CD8-positive, alpha-beta memory T cell (primary cell): ENCODE results near the gene ZNF516. TPM values are rescaled to one million over a fixed set of nuclear protein-coding genes. Genes with fewer than 3 reads are reported as not detected.

Experiments used
- CTCF ChIA-PET: fragments of 350-600 bp; sonication (Branson Sonifier 250); formaldehyde crosslinking; loops from one replicate; lab custom pipeline; 2021; ENCODE audit warnings: antibody characterized with exemption; lab: Charles Lee
- POLR2A ChIA-PET: fragments of 350-600 bp; sonication (Branson Sonifier 250); formaldehyde crosslinking; loops from one replicate; lab custom pipeline; 2021; ENCODE audit warnings: antibody characterized with exemption; lab: Charles Lee
- DNase-seq, 5 donors: peaks; one replicate each; pipeline versions ENCODE4 v3.0.0 to v3.0.0-alpha.2; 2020 to 2022; ENCODE audit warnings: mixed read lengths in 1 of 5
- H3K27ac ChIP-seq: one replicate; pipeline ENCODE4 v1.7.0; 2013; ENCODE audit warnings: low read depth, mild to moderate bottlenecking, low read length, moderate library complexity
- H3K27me3 ChIP-seq: 2 replicates; pipeline ENCODE4 v1.7.0; 2013; ENCODE audit warnings: low read length, mild to moderate bottlenecking; ENCODE audit not compliant: insufficient read depth, poor library complexity, severe bottlenecking
- H3K36me3 ChIP-seq: 2 replicates; pipeline ENCODE4 v1.7.0; 2013; ENCODE audit warnings: mild to moderate bottlenecking, low read length, moderate library complexity; ENCODE audit not compliant: insufficient read depth
- H3K4me1 ChIP-seq: 2 replicates; pipeline ENCODE4 v1.7.0; 2013; ENCODE audit warnings: mild to moderate bottlenecking, low read length, moderate library complexity; ENCODE audit not compliant: insufficient read depth
- H3K4me3 ChIP-seq: 2 replicates; pipeline ENCODE4 v1.7.0; 2013; ENCODE audit warnings: mild to moderate bottlenecking, low read length
- H3K9me3 ChIP-seq: 2 replicates; pipeline ENCODE4 v1.7.0; 2013; ENCODE audit warnings: mild to moderate bottlenecking, low read length
- H3K27ac Mint-ChIP-seq, 8 donors: one replicate each; pipeline ENCODE4 v1.8.0; 2020 to 2021; ENCODE audit warnings: mixed read lengths in 8 of 8, mild to moderate bottlenecking in 6 of 8, inconsistent platforms in 3 of 8, moderate library complexity in 3 of 8
- H3K27me3 Mint-ChIP-seq, 2 donors: one replicate each; pipeline ENCODE4 v1.8.0; 2020 to 2021; ENCODE audit warnings: mixed read lengths in 2 of 2, mild to moderate bottlenecking in 1 of 2, moderate library complexity in 1 of 2
- H3K36me3 Mint-ChIP-seq, 3 donors: one replicate each; pipeline ENCODE4 v1.8.0; 2020 to 2021; ENCODE audit warnings: mixed read lengths in 3 of 3, inconsistent platforms in 1 of 3, mild to moderate bottlenecking in 1 of 3
- H3K4me1 Mint-ChIP-seq, 3 donors: one replicate each; pipeline ENCODE4 v1.8.0; 2020 to 2021; ENCODE audit warnings: mixed read lengths in 3 of 3, inconsistent platforms in 1 of 3, mild to moderate bottlenecking in 1 of 3
- H3K4me3 Mint-ChIP-seq, 7 donors: one replicate each; pipeline ENCODE4 v1.8.0; 2020 to 2021; ENCODE audit warnings: mixed read lengths in 7 of 7, mild to moderate bottlenecking in 6 of 7, moderate library complexity in 4 of 7, inconsistent platforms in 2 of 7
- H3K9me3 Mint-ChIP-seq, 5 donors: one replicate each; pipeline ENCODE4 v1.8.0; 2020 to 2022; ENCODE audit warnings: mixed read lengths in 5 of 5, mild to moderate bottlenecking in 3 of 5, moderate library complexity in 2 of 5, inconsistent platforms in 1 of 5
- polyA plus RNA-seq: library from polyadenylated mRNA; unstranded; fragments of 300-500 nt; fragmentation: Illumina TruSeq; gene quantifications from one replicate; pipeline ENCODE4 v1.2.3, GENCODE V29; 2021
- total RNA-seq, 2 experiments: library from RNA; stranded (reverse); gene quantifications; one replicate each; pipeline ENCODE4 v1.2.3, GENCODE V29; 2021

ZNF516 gene
- total and polyA plus RNA-seq, 3 experiments from 2014 or later: 1.3 to 1.9 (median 1.6) TPM

GRCh38 chr18:76389716-76390115, 105.3 kb downstream of the ZNF516 start:
- H3K36me3 Mint-ChIP-seq: peaks cover 0 to 1% (median 0%) of the 10 kb centered on the region in 3 donors
- Histone ChIP-seq H3K27me3 (no peaks in the 10 kb centered on the region), H3K27ac (no peak overlapping the region), H3K4me1 (peaks cover 26% of the 10 kb centered on the region), H3K36me3 (no peaks in the 10 kb centered on the region), H3K9me3 (no peaks in the 10 kb centered on the region), H3K4me3 (no peak overlapping the region)
- H3K27me3 Mint-ChIP-seq: peaks cover 5 to 15% of the 10 kb centered on the region in 2 donors
- no peaks in the 10 kb centered on the region for H3K9me3 Mint-ChIP-seq
- no peak overlapping the region for H3K27ac Mint-ChIP-seq
- POLR2A ChIA-PET: no interaction called here
- H3K4me3 Mint-ChIP-seq: no peak overlapping the region
- no peak for DNase-seq
- H3K4me1 Mint-ChIP-seq: peaks cover 15 to 27% (median 22%) of the 10 kb centered on the region in 3 donors
- CTCF ChIA-PET: interaction anchor here (1.1 to 3.4 kb wide), 2 partner anchors 9 to 320 kb away, joined by 5 to 15 read pairs; no protein-coding TSS in a partner anchor

GRCh38 chr18:76388891-76389423, 106.1 kb downstream of the ZNF516 start:
- no peak for DNase-seq
- Histone ChIP-seq H3K4me1 (peaks cover 26% of the 10 kb centered on the region), H3K36me3 (no peaks in the 10 kb centered on the region), H3K27me3 (no peaks in the 10 kb centered on the region), H3K4me3 (no peak overlapping the region), H3K9me3 (no peaks in the 10 kb centered on the region), H3K27ac (no peak overlapping the region)
- Mint-ChIP-seq H3K4me1 (peaks cover 15 to 27% (median 22%) of the 10 kb centered on the region in 3 donors), H3K27me3 (peaks cover 7 to 15% of the 10 kb centered on the region in 2 donors), H3K9me3 (no peaks in the 10 kb centered on the region), H3K27ac (peak overlapping the region in 2 of 8 donors; percentile 19 to 48), H3K36me3 (peaks cover 0 to 1% (median 0%) of the 10 kb centered on the region in 3 donors), H3K4me3 (no peak overlapping the region)
- ChIA-PET POLR2A (no interaction called here), CTCF (interaction anchor here (3.4 kb wide), 1 partner anchor 9 kb away, joined by 15 read pairs; no protein-coding TSS in a partner anchor)

- Histone ChIP-seq H3K9me3 (no peaks in the 10 kb centered on the region), H3K27me3 (no peaks in the 10 kb centered on the region), H3K4me1 (peaks cover 26% of the 10 kb centered on the region), H3K4me3 (no peak overlapping the region), H3K27ac (no peak overlapping the region), H3K36me3 (no peaks in the 10 kb centered on the region)
- DNase-seq: no peak
- H3K27ac Mint-ChIP-seq: peak overlapping the region in 1 of 8 donors; percentile 14
- ChIA-PET CTCF (interaction anchor here (0.7 to 3.4 kb wide), 3 partner anchors 10 to 322 kb away, joined by 3 to 15 read pairs (median 3); no protein-coding TSS in a partner anchor), POLR2A (no interaction called here)
- no peak overlapping the region for H3K4me3 Mint-ChIP-seq
- peaks cover 0 to 1% (median 0%) of the 10 kb centered on the region in 3 donors for H3K36me3 Mint-ChIP-seq
- H3K9me3 Mint-ChIP-seq: no peaks in the 10 kb centered on the region
- H3K27me3 Mint-ChIP-seq: peaks cover 7 to 15% of the 10 kb centered on the region in 2 donors
- H3K4me1 Mint-ChIP-seq: peaks cover 15 to 27% (median 22%) of the 10 kb centered on the region in 3 donors
These were observed 106.8 kb downstream of the ZNF516 start for GRCh38 chr18:76388261-76388660.

GRCh38 chr18:76387608-76388007, 107.4 kb downstream of the ZNF516 start:
- peaks cover 7 to 15% of the 10 kb centered on the region in 2 donors for H3K27me3 Mint-ChIP-seq
- H3K27me3 ChIP-seq: no peaks in the 10 kb centered on the region
- H3K9me3 Mint-ChIP-seq: no peaks in the 10 kb centered on the region
- DNase-seq: no peak
- H3K4me3 ChIP-seq: no peak overlapping the region
- peaks cover 15 to 27% (median 22%) of the 10 kb centered on the region in 3 donors for H3K4me1 Mint-ChIP-seq
- ChIA-PET CTCF (interaction anchor here (0.7 to 3.4 kb wide), 3 partner anchors 11 to 323 kb away, joined by 3 to 15 read pairs (median 3); no protein-coding TSS in a partner anchor), POLR2A (no interaction called here)
- H3K27ac Mint-ChIP-seq: no peak overlapping the region
- H3K4me3 Mint-ChIP-seq: peak overlapping the region in 1 of 7 donors; percentile 23
- peaks cover 0 to 1% (median 0%) of the 10 kb centered on the region in 3 donors for H3K36me3 Mint-ChIP-seq
- peaks cover 26% of the 10 kb centered on the region for H3K4me1 ChIP-seq
- no peaks in the 10 kb centered on the region for H3K36me3 ChIP-seq
- no peaks in the 10 kb centered on the region for H3K9me3 ChIP-seq
- H3K27ac ChIP-seq: no peak overlapping the region

GRCh38 chr18:76386886-76387285, 108.2 kb downstream of the ZNF516 start:
- no peaks in the 10 kb centered on the region for H3K27me3 ChIP-seq
- Mint-ChIP-seq H3K4me3 (peak overlapping the region in 4 of 7 donors; percentile 21 to 65 (median 60)), H3K36me3 (peaks cover 0 to 1% (median 0%) of the 10 kb centered on the region in 3 donors), H3K27ac (peak overlapping the region in 3 of 8 donors; percentile 1 to 32 (median 31)), H3K27me3 (peaks cover 7 to 15% of the 10 kb centered on the region in 2 donors), H3K4me1 (peaks cover 15 to 27% (median 22%) of the 10 kb centered on the region in 3 donors), H3K9me3 (no peaks in the 10 kb centered on the region)
- no peaks in the 10 kb centered on the region for H3K36me3 ChIP-seq
- ChIA-PET POLR2A (no interaction called here), CTCF (interaction anchor here (3.4 kb wide), 1 partner anchor 12 kb away, joined by 15 read pairs; no protein-coding TSS in a partner anchor)
- no peak for DNase-seq
- H3K4me3 ChIP-seq: peak overlapping the region; percentile 32
- H3K9me3 ChIP-seq: no peaks in the 10 kb centered on the region
- peaks cover 26% of the 10 kb centered on the region for H3K4me1 ChIP-seq
- H3K27ac ChIP-seq: no peak overlapping the region

- POLR2A ChIA-PET: no interaction called here
- H3K27me3 Mint-ChIP-seq: peaks cover 5 to 15% of the 10 kb centered on the region in 2 donors
These were observed 109.0 kb downstream of the ZNF516 start for GRCh38 chr18:76386071-76386470.

GRCh38 chr18:76385681-76385975, 109.4 kb downstream of the ZNF516 start:
- Mint-ChIP-seq H3K4me1 (peaks cover 15 to 23% (median 22%) of the 10 kb centered on the region in 3 donors), H3K27me3 (peaks cover 5 to 15% of the 10 kb centered on the region in 2 donors), H3K27ac (no peak overlapping the region), H3K4me3 (no peak overlapping the region), H3K9me3 (no peaks in the 10 kb centered on the region), H3K36me3 (peaks cover 0 to 1% (median 0%) of the 10 kb centered on the region in 3 donors)
- Histone ChIP-seq H3K9me3 (no peaks in the 10 kb centered on the region), H3K27me3 (no peaks in the 10 kb centered on the region), H3K36me3 (no peaks in the 10 kb centered on the region), H3K27ac (no peak overlapping the region), H3K4me3 (no peak overlapping the region), H3K4me1 (peaks cover 26% of the 10 kb centered on the region)
- DNase-seq: no peak
- CTCF ChIA-PET: no interaction called here
- POLR2A ChIA-PET: no interaction called here

More at GRCh38 chr18:76386071-76386470, 109.0 kb downstream of the ZNF516 start:
- peak overlapping the region in 6 of 7 donors; percentile 20 to 64 (median 38) for H3K4me3 Mint-ChIP-seq
- no peaks in the 10 kb centered on the region for H3K27me3 ChIP-seq
- peaks cover 0 to 1% (median 0%) of the 10 kb centered on the region in 3 donors for H3K36me3 Mint-ChIP-seq
- CTCF ChIA-PET: no interaction called here
- peaks cover 15 to 27% (median 22%) of the 10 kb centered on the region in 3 donors for H3K4me1 Mint-ChIP-seq
- DNase-seq: no peak
- no peaks in the 10 kb centered on the region for H3K9me3 Mint-ChIP-seq
- H3K4me3 ChIP-seq: no peak overlapping the region
- no peaks in the 10 kb centered on the region for H3K36me3 ChIP-seq
- H3K4me1 ChIP-seq: peaks cover 26% of the 10 kb centered on the region
- peak overlapping the region in 1 of 8 donors; percentile 29 for H3K27ac Mint-ChIP-seq
- H3K27ac ChIP-seq: no peak overlapping the region
- H3K9me3 ChIP-seq: no peaks in the 10 kb centered on the region
